Natural killer cell (primary cell): ENCODE data around the gene SPATA33. TPM values are rescaled to one million over a fixed set of nuclear protein-coding genes. Genes with fewer than 3 reads are reported as not detected.

Experiments used
- ATAC-seq, 3 donors: fragments of 150-1000 bp in 2 of 3; fragments of 200-7000 bp in 1 of 3; cut with Tn5 transposase; 1 replicate in 1 of 3; 2 replicates in 2 of 3; pipeline ENCODE4 v1.10.0; 2021; ENCODE audit warnings: mild to moderate bottlenecking in 2 of 3, moderate library complexity in 2 of 3
- DNase-seq, 2 donors: peaks; one replicate each; pipeline versions ENCODE4 v3.0.0 to v3.0.0-alpha.2; 2013 to 2021; ENCODE audit warnings: mixed read lengths in 1 of 2
- H3K27ac ChIP-seq: one replicate; pipeline ENCODE4 v1.5.1; 2013; ENCODE audit warnings: mild to moderate bottlenecking, low read length
- H3K27me3 ChIP-seq: one replicate; pipeline ENCODE4 v1.6.1; 2013; ENCODE audit warnings: low read length; ENCODE audit not compliant: control insufficient read depth, insufficient read depth
- H3K36me3 ChIP-seq: one replicate; pipeline ENCODE4 v1.6.1; 2013; ENCODE audit warnings: low read length; ENCODE audit not compliant: control insufficient read depth, insufficient read depth
- H3K4me1 ChIP-seq: one replicate; pipeline ENCODE4 v1.6.1; 2013; ENCODE audit warnings: low read length; ENCODE audit not compliant: control insufficient read depth, insufficient read depth
- H3K4me3 ChIP-seq: one replicate; pipeline ENCODE4 v1.5.1; 2013; ENCODE audit warnings: low read length
- H3K9me3 ChIP-seq: one replicate; pipeline ENCODE4 v1.6.1; 2013; ENCODE audit warnings: low read length; ENCODE audit not compliant: control insufficient read depth, insufficient read depth
- H3K27ac Mint-ChIP-seq, 2 donors: one replicate each; pipeline ENCODE4 v1.8.0; 2022; ENCODE audit warnings: mild to moderate bottlenecking in 2 of 2, mixed read lengths in 2 of 2, moderate library complexity in 1 of 2
- H3K27me3 Mint-ChIP-seq, 2 donors: one replicate each; pipeline ENCODE4 v1.8.0; 2022; ENCODE audit warnings: low read depth in 2 of 2, mixed read lengths in 2 of 2
- H3K36me3 Mint-ChIP-seq: one replicate; pipeline ENCODE4 v1.8.0; 2022; ENCODE audit warnings: mixed read lengths
- H3K4me1 Mint-ChIP-seq, 2 donors: one replicate each; pipeline ENCODE4 v1.8.0; 2022; ENCODE audit warnings: mixed read lengths in 2 of 2
- H3K4me3 Mint-ChIP-seq: one replicate; pipeline ENCODE4 v1.8.0; 2022; ENCODE audit warnings: mild to moderate bottlenecking, moderate library complexity, mixed read lengths
- H3K9me3 Mint-ChIP-seq, 2 donors: one replicate each; pipeline ENCODE4 v1.8.0; 2022; ENCODE audit warnings: mixed read lengths in 2 of 2
- WGBS: methylation state at CpG from one replicate; pipeline ENCODE4 v1.1.7; 2013; ENCODE audit warnings: missing lambda C conversion rate; ENCODE audit not compliant: insufficient coverage; 5-methylcytosine and 5-hydroxymethylcytosine counted together
- intact Hi-C: fragments of 100-400 bp; cut with micrococcal nuclease; formaldehyde crosslinking; loops from one replicate; pipeline ENCODE4 v1.14.2; 2022
- total RNA-seq, 4 donors: library from RNA; stranded (reverse); fragments of 120-200 nt in 1 of 4; gene quantifications; one replicate each; pipeline versions ENCODE4 v1.2.3 to v1.2.4, GENCODE V29; 2013 to 2022
- TF ChIP-seq, protein P1 (sequence below): fragments of 200-600 bp; IDR thresholded peaks from one replicate; pipeline ENCODE4 v1.8.0; 2022; ENCODE audit warnings: antibody characterized with exemption

Gene SPATA33
- total RNA-seq, 3 donors from 2014 or later (not counting 1 experiment from before 2014, with no cell fraction given), result 6.5 to 11.9 (median 8.4) TPM

- Histone ChIP-seq H3K9me3 (no peaks in the 10 kb centered on the region), H3K4me1 (peaks cover 29% of the 10 kb centered on the region), H3K4me3 (no peak overlapping the region), H3K36me3 (no peaks in the 10 kb centered on the region), H3K27me3 (no peaks in the 10 kb centered on the region), H3K27ac (no peak overlapping the region)
- H3K4me3 Mint-ChIP-seq, result no peak overlapping the region
- no peaks in the 10 kb centered on the region for H3K9me3 Mint-ChIP-seq
- 95% methylated on average over 15 of the region's 15 CpGs for WGBS
- peaks cover 0 to 22% of the 10 kb centered on the region in 2 donors for H3K4me1 Mint-ChIP-seq
- no peaks in the 10 kb centered on the region for H3K27me3 Mint-ChIP-seq
- no peak for DNase-seq
- no peaks in the 10 kb centered on the region for H3K36me3 Mint-ChIP-seq
- intact Hi-C loops, result no loop called here
- ATAC-seq, result no peak
- TF ChIP-seq, protein P1, sequence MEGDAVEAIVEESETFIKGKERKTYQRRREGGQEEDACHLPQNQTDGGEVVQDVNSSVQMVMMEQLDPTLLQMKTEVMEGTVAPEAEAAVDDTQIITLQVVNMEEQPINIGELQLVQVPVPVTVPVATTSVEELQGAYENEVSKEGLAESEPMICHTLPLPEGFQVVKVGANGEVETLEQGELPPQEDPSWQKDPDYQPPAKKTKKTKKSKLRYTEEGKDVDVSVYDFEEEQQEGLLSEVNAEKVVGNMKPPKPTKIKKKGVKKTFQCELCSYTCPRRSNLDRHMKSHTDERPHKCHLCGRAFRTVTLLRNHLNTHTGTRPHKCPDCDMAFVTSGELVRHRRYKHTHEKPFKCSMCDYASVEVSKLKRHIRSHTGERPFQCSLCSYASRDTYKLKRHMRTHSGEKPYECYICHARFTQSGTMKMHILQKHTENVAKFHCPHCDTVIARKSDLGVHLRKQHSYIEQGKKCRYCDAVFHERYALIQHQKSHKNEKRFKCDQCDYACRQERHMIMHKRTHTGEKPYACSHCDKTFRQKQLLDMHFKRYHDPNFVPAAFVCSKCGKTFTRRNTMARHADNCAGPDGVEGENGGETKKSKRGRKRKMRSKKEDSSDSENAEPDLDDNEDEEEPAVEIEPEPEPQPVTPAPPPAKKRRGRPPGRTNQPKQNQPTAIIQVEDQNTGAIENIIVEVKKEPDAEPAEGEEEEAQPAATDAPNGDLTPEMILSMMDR, result no peak
- no peak overlapping the region for H3K27ac Mint-ChIP-seq
Measured at GRCh38 chr16:89716493-89716892, 58.9 kb downstream of the SPATA33 start.

DNA sequence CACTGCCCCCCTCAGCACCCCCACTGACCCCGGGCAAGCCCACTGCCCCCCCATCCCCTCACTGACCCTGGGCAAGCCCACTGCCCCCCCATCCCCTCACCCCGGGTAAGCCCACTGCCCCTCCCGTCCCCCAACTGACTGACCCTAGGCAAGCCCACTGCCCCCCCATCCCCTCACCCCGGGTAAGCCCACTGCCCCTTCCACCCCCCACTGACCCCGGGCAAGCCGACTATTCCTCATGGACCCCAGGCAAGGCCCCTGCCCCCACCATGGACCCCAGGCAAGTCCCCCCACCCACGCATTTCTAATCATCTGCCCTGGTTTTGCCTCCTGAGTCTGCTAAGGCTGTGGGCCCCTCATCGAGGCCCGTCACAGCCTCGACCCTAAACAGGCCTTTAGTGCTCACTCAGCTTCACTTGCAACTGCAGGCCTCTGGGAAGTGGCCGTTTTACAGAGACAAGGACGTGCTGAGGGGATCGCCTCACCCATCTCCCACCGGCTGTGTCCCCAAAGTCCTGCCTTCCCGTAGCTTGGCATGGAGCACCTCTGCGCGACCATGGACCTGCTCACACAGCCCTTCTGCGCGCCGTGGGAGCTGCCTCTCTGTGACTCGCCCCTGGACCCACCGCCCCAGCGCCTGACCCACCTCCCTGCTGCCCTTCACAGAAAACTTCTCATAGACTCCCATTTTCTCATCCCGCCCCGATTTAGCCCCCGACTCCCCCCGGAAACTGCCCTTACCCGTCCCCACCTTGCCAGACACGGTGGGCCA is 59.5 kb downstream of the SPATA33 start:
- Mint-ChIP-seq H3K9me3 (no peaks in the 10 kb centered on the region), H3K4me1 (peaks cover 0 to 22% of the 10 kb centered on the region in 2 donors), H3K36me3 (no peaks in the 10 kb centered on the region), H3K4me3 (no peak overlapping the region), H3K27ac (no peak overlapping the region), H3K27me3 (no peaks in the 10 kb centered on the region)
- intact Hi-C loops, result no loop called here
- H3K4me3 ChIP-seq, result no peak overlapping the region
- TF ChIP-seq, protein P1, result no peak
- peaks cover 23% of the 10 kb centered on the region for H3K4me1 ChIP-seq
- H3K9me3 ChIP-seq, result no peaks in the 10 kb centered on the region
- H3K27ac ChIP-seq, result no peak overlapping the region
- WGBS, result 97% methylated on average over 26 of the region's 29 CpGs
- DNase-seq, result no peak
- H3K36me3 ChIP-seq, result no peaks in the 10 kb centered on the region
- no peak for ATAC-seq
- no peaks in the 10 kb centered on the region for H3K27me3 ChIP-seq

- H3K27ac ChIP-seq, result no peak overlapping the region
- H3K9me3 ChIP-seq, result no peaks in the 10 kb centered on the region
- Mint-ChIP-seq H3K27ac (peak overlapping the region in 1 of 2 donors; percentile 29), H3K4me1 (peaks cover 7 to 28% of the 10 kb centered on the region in 2 donors), H3K27me3 (no peaks in the 10 kb centered on the region), H3K4me3 (no peak overlapping the region), H3K36me3 (no peaks in the 10 kb centered on the region), H3K9me3 (no peaks in the 10 kb centered on the region)
- TF ChIP-seq, protein P1, result no peak
- peaks cover 23% of the 10 kb centered on the region for H3K4me1 ChIP-seq
- H3K27me3 ChIP-seq, result no peaks in the 10 kb centered on the region
- H3K36me3 ChIP-seq, result peaks cover 3% of the 10 kb centered on the region
- intact Hi-C loops, result no loop called here
- DNase-seq (no peak), ATAC-seq (no peak)
- WGBS, result 95% methylated on average over 24 of the region's 24 CpGs
- H3K4me3 ChIP-seq, result no peak overlapping the region
Measured at GRCh38 chr16:89717688-89718505, 60.3 kb downstream of the SPATA33 start.

Other genes with a start within 250 kb of the SPATA33 start
- 100 to 1,000 TPM; 230 to 299 (median 287) TPM for gene ANKRD11, start 167.3 kb upstream of the SPATA33 start, total RNA-seq
- 100 to 1,000 TPM; 142 to 195 (median 180) TPM for gene SPG7, start 149.4 kb upstream of the SPATA33 start, total RNA-seq
- 1,000 to 10,000 TPM; 1,286 to 1,549 (median 1,294) TPM for gene RPL13, start 97.2 kb upstream of the SPATA33 start, total RNA-seq
- gene CPNE7, start 82.1 kb upstream of the SPATA33 start, total RNA-seq, result 1 to 10 TPM; 1.1 to 1.8 (median 1.2) TPM
- not detected for gene DPEP1, start 44.2 kb upstream of the SPATA33 start, total RNA-seq
- gene CHMP1A, start 128 bp upstream of the SPATA33 start, total RNA-seq, result 100 to 1,000 TPM; 124 to 135 (median 134) TPM
- gene CDK10, start 28.9 kb downstream of the SPATA33 start, total RNA-seq, result 100 to 1,000 TPM; 102 to 123 (median 114) TPM
- gene SPATA2L, start 43.9 kb downstream of the SPATA33 start, total RNA-seq, result 10 to 100 TPM; 23.1 to 37.9 (median 24.0) TPM
- 10 to 100 TPM; 31.7 to 43.0 (median 35.4) TPM for gene VPS9D1, start 63.1 kb downstream of the SPATA33 start, total RNA-seq
- 100 to 1,000 TPM; 146 to 206 (median 186) TPM for gene ZNF276, start 63.7 kb downstream of the SPATA33 start, total RNA-seq
- gene FANCA, start 158.8 kb downstream of the SPATA33 start, total RNA-seq, result 10 to 100 TPM; 43.3 to 45.4 (median 45.1) TPM
- 1 to 10 TPM; 4.5 to 8.7 (median 6.5) TPM for gene SPIRE2, start 170.6 kb downstream of the SPATA33 start, total RNA-seq
- gene TCF25, start 215.8 kb downstream of the SPATA33 start, total RNA-seq, result 100 to 1,000 TPM; 509 to 682 (median 567) TPM